ENCODE data around the gene MMP17.

Gene MMP17

GRCh38 chr12:131865180-131865875, 37.1 kb downstream of the MMP17 start:
- TF ChIP-seq, protein P1, sequence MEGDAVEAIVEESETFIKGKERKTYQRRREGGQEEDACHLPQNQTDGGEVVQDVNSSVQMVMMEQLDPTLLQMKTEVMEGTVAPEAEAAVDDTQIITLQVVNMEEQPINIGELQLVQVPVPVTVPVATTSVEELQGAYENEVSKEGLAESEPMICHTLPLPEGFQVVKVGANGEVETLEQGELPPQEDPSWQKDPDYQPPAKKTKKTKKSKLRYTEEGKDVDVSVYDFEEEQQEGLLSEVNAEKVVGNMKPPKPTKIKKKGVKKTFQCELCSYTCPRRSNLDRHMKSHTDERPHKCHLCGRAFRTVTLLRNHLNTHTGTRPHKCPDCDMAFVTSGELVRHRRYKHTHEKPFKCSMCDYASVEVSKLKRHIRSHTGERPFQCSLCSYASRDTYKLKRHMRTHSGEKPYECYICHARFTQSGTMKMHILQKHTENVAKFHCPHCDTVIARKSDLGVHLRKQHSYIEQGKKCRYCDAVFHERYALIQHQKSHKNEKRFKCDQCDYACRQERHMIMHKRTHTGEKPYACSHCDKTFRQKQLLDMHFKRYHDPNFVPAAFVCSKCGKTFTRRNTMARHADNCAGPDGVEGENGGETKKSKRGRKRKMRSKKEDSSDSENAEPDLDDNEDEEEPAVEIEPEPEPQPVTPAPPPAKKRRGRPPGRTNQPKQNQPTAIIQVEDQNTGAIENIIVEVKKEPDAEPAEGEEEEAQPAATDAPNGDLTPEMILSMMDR (IDR thresholded peaks at IDR 0.05; ENCODE audit: low read depth, low read length) = no peak
- TF ChIP-seq POLR2A (IDR thresholded peaks at IDR 0.05; ENCODE audit: extremely low read depth, insufficient read length) (no peak), MYC (IDR thresholded peaks at IDR 0.05; ENCODE audit: low read depth, low read length) (no peak)
- TF ChIP-seq, protein P2, sequence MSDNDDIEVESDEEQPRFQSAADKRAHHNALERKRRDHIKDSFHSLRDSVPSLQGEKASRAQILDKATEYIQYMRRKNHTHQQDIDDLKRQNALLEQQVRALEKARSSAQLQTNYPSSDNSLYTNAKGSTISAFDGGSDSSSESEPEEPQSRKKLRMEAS (IDR thresholded peaks at IDR 0.05; ENCODE audit: low read depth, low read length) = no peak
- peak; percentile 10 for DNase-seq (ENCODE audit: low read depth)
- no peak overlapping the region for H3K4me3 ChIP-seq (ENCODE audit: low read depth, low read length)

DNA sequence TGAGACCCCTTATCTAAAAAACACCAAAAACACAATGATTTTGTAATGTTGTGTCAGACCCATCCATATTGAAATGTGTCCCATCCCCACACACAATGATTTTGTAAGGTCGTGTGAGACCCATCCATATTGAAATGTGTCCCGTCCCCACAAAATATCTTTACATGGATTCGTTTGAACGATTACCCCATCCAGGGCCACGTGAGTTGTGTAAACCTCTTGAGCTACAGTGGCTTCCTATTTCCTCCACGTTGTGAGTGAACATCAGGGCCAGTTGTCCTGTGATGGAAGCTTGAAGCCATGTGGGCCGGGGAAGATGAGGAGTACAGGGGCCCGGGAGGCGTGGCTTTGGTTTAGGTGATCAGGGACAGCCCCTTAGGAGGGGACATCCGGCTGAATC, 39.3 kb downstream of the MMP17 start:
- TF ChIP-seq, protein P1 (IDR thresholded peaks at IDR 0.05; ENCODE audit: low read depth, low read length) = no peak
- no peak overlapping the region for H3K4me3 ChIP-seq (ENCODE audit: low read depth, low read length)
- DNase-seq (ENCODE audit: low read depth) = peak; percentile 43

DNA sequence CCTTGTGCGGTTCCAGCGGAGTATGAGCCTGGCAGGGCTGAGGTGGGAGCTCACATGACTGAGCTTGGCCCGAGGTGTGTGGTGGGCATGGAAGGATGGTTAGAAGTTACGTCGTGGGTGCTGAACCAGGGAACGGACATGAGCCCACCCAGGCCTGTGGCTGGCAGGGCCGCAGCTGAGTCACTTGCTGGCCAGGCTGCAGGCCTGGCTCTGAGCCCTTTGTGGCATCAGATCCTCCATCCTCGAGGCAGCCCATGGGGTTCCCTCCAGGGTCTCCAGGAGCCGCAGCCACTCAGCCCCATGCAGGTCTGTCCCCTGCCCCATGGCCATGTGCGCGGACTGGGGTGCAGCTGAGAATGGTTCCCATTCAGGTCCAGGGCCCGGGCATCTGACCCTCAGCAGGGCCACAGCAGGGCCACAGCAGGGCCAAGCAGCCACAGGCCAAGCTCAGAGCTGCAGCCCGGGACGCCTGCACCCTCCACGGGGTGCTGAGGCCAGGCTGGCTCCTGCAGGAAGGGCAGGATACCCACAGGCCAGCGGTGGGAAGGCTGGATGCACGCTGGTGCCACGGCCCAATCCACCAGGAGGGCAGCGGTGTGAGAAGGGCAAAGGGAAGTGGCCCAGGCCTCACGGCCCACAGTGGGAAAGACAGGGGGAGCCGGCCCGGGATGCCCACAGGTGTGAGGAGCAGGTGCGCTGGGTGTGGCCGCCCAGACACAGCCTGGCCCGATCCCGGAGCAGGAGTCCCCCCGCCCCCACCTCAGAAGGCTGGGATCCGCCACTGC, 39.9 kb downstream of the MMP17 start:
- no peak for TF ChIP-seq MYC (IDR thresholded peaks at IDR 0.05; ENCODE audit: low read depth, low read length)
- TF ChIP-seq, protein P2 (IDR thresholded peaks at IDR 0.05; ENCODE audit: low read depth, low read length) = no peak
- TF ChIP-seq, protein P1 (IDR thresholded peaks at IDR 0.05; ENCODE audit: low read depth, low read length) = no peak
- TF ChIP-seq POLR2A (IDR thresholded peaks at IDR 0.05; ENCODE audit: extremely low read depth, insufficient read length) = no peak
- DNase-seq (ENCODE audit: low read depth) = peak; percentile 5
- no peak overlapping the region for H3K4me3 ChIP-seq (ENCODE audit: low read depth, low read length)

DNA sequence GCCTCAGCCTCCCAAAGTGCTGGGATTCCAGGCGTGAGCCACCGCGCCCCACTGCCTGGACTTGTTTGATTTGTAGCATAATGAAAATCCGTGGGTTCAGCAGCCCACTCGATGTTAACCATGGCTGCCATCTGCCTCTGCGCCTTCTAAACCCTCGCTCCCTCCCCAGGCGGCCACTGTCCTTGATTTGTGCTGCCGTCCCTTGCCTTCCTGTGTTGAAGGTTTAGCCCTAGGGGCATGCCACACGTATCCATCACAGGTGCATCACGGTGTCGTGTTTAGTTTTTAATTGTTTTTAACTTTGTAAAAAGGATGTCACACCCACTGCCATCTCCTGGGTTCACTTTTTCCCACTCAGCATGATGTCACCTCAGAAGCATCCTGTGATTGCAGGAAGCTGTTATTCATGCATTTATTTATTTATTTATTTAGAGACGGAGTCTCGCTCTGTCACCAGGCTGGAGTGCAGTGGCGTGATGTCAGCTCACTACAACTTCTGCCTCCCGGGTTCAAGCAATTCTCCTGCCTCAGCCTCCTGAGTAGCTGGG, 41.8 kb downstream of the MMP17 start:
- peak; percentile 16 for DNase-seq (ENCODE audit: low read depth)
- H3K4me3 ChIP-seq (ENCODE audit: low read depth, low read length) = no peak overlapping the region
- no peak for TF ChIP-seq MYC (IDR thresholded peaks at IDR 0.05; ENCODE audit: low read depth, low read length)
- TF ChIP-seq, protein P2 (IDR thresholded peaks at IDR 0.05; ENCODE audit: low read depth, low read length) = no peak
- TF ChIP-seq, protein P1 (IDR thresholded peaks at IDR 0.05; ENCODE audit: low read depth, low read length) = no peak
- TF ChIP-seq POLR2A (IDR thresholded peaks at IDR 0.05; ENCODE audit: extremely low read depth, insufficient read length) = no peak

GRCh38 chr12:131871677-131872076, 43.5 kb downstream of the MMP17 start:
- TF ChIP-seq POLR2A (IDR thresholded peaks at IDR 0.05; ENCODE audit: extremely low read depth, insufficient read length) (no peak), MYC (IDR thresholded peaks at IDR 0.05; ENCODE audit: low read depth, low read length) (no peak)
- TF ChIP-seq, protein P2 (IDR thresholded peaks at IDR 0.05; ENCODE audit: low read depth, low read length) = no peak
- TF ChIP-seq, protein P1 (IDR thresholded peaks at IDR 0.05; ENCODE audit: low read depth, low read length) = no peak
- H3K4me3 ChIP-seq (ENCODE audit: low read depth, low read length) = no peak overlapping the region
- no peak for DNase-seq (ENCODE audit: low read depth)

Measured in NB4 (cell line).